Measurements from ENCODE around the gene ZMYND10. TPM values are rescaled to one million over a fixed set of nuclear protein-coding genes. Genes with fewer than 3 reads are reported as not detected.
A peak's percentile ranks its signal among the peaks of the same experiment; 100 is the strongest.

ZMYND10 gene
- total RNA-seq, 2 experiments from 2014 or later, result 1.7 to 2.8 TPM

- Histone ChIP-seq H3K9me2 (ENCODE audit: insufficient read depth, low read length) (no peaks in the 10 kb centered on the region), H3K9me3 (ENCODE audit: low read length) (no peaks in the 10 kb centered on the region), H2AFZ (ENCODE audit: low read length) (no peak overlapping the region), H3K4me3 (ENCODE audit: low read depth, low read length, poor library complexity, severe bottlenecking) (no peak overlapping the region), H3K27ac (ENCODE audit: low read depth, low read length, poor library complexity, severe bottlenecking) (no peak overlapping the region), H3K4me2 (ENCODE audit: low read length) (no peak overlapping the region), H3K36me3 (ENCODE audit: insufficient read depth, low read length) (no peaks in the 10 kb centered on the region), H4K20me1 (ENCODE audit: insufficient read depth, low read length) (no peaks in the 10 kb centered on the region), H3K79me2 (ENCODE audit: insufficient read depth, low read depth, low read length) (no peaks in the 10 kb centered on the region), H3K4me1 (ENCODE audit: insufficient read depth, low read length, poor library complexity, severe bottlenecking) (no peaks in the 10 kb centered on the region)
- POLR2A ChIA-PET, result interaction anchor here (0.6 kb wide), 1 partner anchor 10 kb away, joined by 8 read pairs; no protein-coding TSS in a partner anchor
- BruUV-seq (replicated peaks), result no TSS peak
- intact Hi-C loops (cut with micrococcal nuclease; ENCODE audit: unreplicated experiment), result no loop called here
- TF ChIP-seq, protein P1, sequence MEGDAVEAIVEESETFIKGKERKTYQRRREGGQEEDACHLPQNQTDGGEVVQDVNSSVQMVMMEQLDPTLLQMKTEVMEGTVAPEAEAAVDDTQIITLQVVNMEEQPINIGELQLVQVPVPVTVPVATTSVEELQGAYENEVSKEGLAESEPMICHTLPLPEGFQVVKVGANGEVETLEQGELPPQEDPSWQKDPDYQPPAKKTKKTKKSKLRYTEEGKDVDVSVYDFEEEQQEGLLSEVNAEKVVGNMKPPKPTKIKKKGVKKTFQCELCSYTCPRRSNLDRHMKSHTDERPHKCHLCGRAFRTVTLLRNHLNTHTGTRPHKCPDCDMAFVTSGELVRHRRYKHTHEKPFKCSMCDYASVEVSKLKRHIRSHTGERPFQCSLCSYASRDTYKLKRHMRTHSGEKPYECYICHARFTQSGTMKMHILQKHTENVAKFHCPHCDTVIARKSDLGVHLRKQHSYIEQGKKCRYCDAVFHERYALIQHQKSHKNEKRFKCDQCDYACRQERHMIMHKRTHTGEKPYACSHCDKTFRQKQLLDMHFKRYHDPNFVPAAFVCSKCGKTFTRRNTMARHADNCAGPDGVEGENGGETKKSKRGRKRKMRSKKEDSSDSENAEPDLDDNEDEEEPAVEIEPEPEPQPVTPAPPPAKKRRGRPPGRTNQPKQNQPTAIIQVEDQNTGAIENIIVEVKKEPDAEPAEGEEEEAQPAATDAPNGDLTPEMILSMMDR (conservative IDR thresholded peaks at IDR 0.05; ENCODE audit: low read length), result no peak
- TF ChIP-seq EZH2phosphoT487 (IDR thresholded peaks at IDR 0.05; ENCODE audit: borderline replicate concordance, low read depth, low read length), result no peak
- CTCF ChIA-PET (ENCODE audit: unreplicated experiment), result no interaction called here
- DNase-seq (ENCODE audit: low spot score), result no peak
These were observed 25.7 kb upstream of the ZMYND10 start for GRCh38 chr3:50371133-50371685.

DNA sequence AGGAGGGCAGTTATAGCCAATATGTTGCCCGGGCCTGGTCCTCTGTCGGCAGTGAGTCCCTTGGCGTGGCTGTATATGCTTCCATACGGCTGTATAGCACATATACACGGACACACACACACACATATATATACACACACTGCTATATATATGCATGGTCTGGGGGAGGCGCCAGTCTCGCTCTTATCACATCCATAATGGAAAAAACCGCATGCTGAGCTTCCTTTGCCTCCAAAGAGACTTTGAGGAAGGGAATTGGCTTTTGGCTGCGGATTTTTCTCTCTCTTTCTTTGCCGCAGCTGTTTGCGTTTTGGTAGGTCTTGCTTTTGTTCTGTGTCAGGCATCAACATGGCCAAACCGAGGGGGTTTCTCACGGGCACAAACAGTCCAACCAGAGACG, 25.1 kb upstream of the ZMYND10 start:
- peak; percentile 26 for DNase-seq (ENCODE audit: low spot score)
- BruUV-seq (replicated peaks), result no TSS peak
- H3K9me2 ChIP-seq (ENCODE audit: insufficient read depth, low read length), result no peaks in the 10 kb centered on the region
- no peak overlapping the region for H3K4me3 ChIP-seq (ENCODE audit: low read depth, low read length, poor library complexity, severe bottlenecking)
- H3K36me3 ChIP-seq (ENCODE audit: insufficient read depth, low read length), result no peaks in the 10 kb centered on the region
- no peak overlapping the region for H2AFZ ChIP-seq (ENCODE audit: low read length)
- ChIA-PET POLR2A (no interaction called here), CTCF (ENCODE audit: unreplicated experiment) (no interaction called here)
- H3K4me1 ChIP-seq (ENCODE audit: insufficient read depth, low read length, poor library complexity, severe bottlenecking), result peaks cover 4% of the 10 kb centered on the region
- H3K27ac ChIP-seq (ENCODE audit: low read depth, low read length, poor library complexity, severe bottlenecking), result no peak overlapping the region
- intact Hi-C loops (cut with micrococcal nuclease; ENCODE audit: unreplicated experiment), result no loop called here
- no peak for TF ChIP-seq EZH2phosphoT487 (IDR thresholded peaks at IDR 0.05; ENCODE audit: borderline replicate concordance, low read depth, low read length)
- TF ChIP-seq, protein P1 (conservative IDR thresholded peaks at IDR 0.05; ENCODE audit: low read length), result peak; percentile 62
- H3K4me2 ChIP-seq (ENCODE audit: low read length), result no peak overlapping the region
- no peaks in the 10 kb centered on the region for H4K20me1 ChIP-seq (ENCODE audit: insufficient read depth, low read length)
- H3K79me2 ChIP-seq (ENCODE audit: insufficient read depth, low read depth, low read length), result no peaks in the 10 kb centered on the region
- no peaks in the 10 kb centered on the region for H3K9me3 ChIP-seq (ENCODE audit: low read length)

- CTCF ChIA-PET (ENCODE audit: unreplicated experiment), result no interaction called here
- intact Hi-C loops (cut with micrococcal nuclease; ENCODE audit: unreplicated experiment), result no loop called here
These were observed 23.6 kb upstream of the ZMYND10 start for GRCh38 chr3:50369012-50369670.

More at GRCh38 chr3:50369012-50369670, 23.6 kb upstream of the ZMYND10 start:
- TF ChIP-seq, protein P1 (conservative IDR thresholded peaks at IDR 0.05; ENCODE audit: low read length), result no peak
- TF ChIP-seq EZH2phosphoT487 (IDR thresholded peaks at IDR 0.05; ENCODE audit: borderline replicate concordance, low read depth, low read length), result no peak
- Histone ChIP-seq H3K9me3 (ENCODE audit: low read length) (no peaks in the 10 kb centered on the region), H3K4me3 (ENCODE audit: low read depth, low read length, poor library complexity, severe bottlenecking) (no peak overlapping the region), H3K4me2 (ENCODE audit: low read length) (no peak overlapping the region), H3K4me1 (ENCODE audit: insufficient read depth, low read length, poor library complexity, severe bottlenecking) (peaks cover 7% of the 10 kb centered on the region), H4K20me1 (ENCODE audit: insufficient read depth, low read length) (no peaks in the 10 kb centered on the region), H3K36me3 (ENCODE audit: insufficient read depth, low read length) (no peaks in the 10 kb centered on the region), H3K79me2 (ENCODE audit: insufficient read depth, low read depth, low read length) (no peaks in the 10 kb centered on the region), H3K27ac (ENCODE audit: low read depth, low read length, poor library complexity, severe bottlenecking) (no peak overlapping the region), H3K9me2 (ENCODE audit: insufficient read depth, low read length) (no peaks in the 10 kb centered on the region), H2AFZ (ENCODE audit: low read length) (no peak overlapping the region)
- BruUV-seq (replicated peaks), result no TSS peak
- no peak for DNase-seq (ENCODE audit: low spot score)
- POLR2A ChIA-PET, result no interaction called here

Data from OCI-LY7 (cell line).